ENCODE measurements around the gene APOM. TPM values are rescaled to one million over a fixed set of nuclear protein-coding genes. Genes with fewer than 3 reads are reported as not detected.

The APOM gene
- total RNA-seq, 1 donor from 2014 or later, result 2.6 TPM

DNA sequence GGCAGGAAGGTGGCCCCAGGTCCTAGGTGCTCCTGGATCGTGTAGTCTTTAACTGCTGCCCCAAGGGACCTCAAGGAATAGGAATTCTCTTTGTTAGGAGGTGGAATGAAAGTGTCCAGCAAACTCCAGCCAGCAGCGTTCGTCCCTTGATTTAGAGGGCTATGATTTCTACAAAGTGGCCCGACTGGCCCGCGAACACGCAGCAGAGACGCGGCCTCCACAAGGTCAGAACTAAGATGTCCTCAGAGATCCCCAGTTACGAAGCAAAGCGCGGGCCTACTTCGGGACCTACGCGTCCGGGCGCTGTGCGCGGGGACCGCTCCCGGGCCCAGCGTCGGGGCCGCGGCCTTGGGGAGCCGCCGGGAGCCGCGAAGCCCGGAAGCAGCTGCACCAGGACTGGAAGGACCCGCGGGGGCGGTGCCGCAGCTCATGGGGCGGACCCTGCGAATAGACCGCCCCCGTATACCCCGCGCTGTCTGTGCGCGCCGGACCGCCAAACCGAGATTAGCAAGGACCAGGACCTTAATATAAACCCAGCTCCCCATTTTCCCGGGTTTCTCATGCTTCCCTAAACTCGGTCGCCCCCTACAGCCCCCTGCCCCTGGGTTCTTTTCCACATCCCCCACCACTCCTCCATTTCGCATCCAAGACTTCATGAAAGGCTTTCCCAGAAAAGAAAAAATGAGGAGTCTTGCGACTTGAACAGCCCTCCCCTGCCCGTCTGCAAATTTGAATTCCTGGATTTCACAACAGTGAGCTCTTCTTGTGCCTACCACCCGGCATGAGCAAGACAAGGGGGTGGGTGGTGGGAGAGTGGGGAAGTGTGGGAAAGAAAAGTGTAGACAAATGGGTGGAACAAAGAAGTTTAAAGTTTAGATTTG lies 4.9 kb downstream of the APOM start, which contains the start of gene C6orf47:
Gene C6orf47, minus strand, starts transcription at position 398 of the 881 bp plus-strand sequence. CDS start 831 bp downstream, outside the sequence.
- peak; percentile 89 for ATAC-seq
- intact Hi-C loops (cut with DNase I), result no loop called here
- H3K4me1 ChIP-seq, result peaks cover 46% of the 10 kb centered on the region

DNA sequence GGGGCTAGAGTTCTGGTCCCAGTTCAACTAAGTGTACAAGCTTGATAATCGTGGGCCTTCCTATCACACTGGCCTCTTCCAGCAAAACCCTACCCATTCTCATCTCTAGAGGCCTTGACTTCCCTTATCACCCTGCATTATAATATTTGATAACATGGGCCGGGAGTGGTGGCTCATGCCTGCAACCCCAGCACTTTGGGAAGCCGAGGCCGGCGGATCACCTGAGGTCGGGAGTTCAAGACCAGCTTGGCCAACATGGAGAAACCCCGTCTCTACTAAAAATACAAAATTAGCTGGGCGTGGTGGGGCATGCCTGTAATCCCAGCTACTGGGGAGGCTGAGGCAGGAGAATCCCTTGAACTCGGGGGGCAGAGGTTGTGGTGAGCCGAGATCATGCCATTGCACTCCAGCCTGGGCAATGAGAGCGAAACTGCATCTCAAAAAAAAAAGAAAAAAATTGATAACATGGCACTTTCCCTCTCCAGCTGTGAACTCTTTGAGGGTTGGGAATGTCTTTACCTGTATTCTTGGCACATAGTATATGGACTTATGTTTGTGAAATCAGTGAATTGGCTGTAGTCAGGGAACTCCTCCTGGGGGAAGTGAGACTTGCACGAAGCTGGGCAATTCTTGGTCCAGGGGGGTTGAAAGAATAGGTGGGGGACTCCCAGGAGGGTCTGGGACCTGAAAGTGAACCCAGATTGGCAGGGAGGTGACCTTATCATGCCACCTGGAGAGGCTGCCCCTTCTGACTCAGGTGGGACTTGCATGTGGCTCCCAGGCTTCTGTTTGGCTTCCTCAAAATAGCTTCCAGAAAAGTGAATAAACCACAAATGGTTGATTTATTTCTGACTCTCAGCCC lies 5.8 kb downstream of the APOM start:
- no peak for ATAC-seq
- TF ChIP-seq, protein P1, sequence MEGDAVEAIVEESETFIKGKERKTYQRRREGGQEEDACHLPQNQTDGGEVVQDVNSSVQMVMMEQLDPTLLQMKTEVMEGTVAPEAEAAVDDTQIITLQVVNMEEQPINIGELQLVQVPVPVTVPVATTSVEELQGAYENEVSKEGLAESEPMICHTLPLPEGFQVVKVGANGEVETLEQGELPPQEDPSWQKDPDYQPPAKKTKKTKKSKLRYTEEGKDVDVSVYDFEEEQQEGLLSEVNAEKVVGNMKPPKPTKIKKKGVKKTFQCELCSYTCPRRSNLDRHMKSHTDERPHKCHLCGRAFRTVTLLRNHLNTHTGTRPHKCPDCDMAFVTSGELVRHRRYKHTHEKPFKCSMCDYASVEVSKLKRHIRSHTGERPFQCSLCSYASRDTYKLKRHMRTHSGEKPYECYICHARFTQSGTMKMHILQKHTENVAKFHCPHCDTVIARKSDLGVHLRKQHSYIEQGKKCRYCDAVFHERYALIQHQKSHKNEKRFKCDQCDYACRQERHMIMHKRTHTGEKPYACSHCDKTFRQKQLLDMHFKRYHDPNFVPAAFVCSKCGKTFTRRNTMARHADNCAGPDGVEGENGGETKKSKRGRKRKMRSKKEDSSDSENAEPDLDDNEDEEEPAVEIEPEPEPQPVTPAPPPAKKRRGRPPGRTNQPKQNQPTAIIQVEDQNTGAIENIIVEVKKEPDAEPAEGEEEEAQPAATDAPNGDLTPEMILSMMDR (IDR thresholded peaks at IDR 0.05), result no peak
- intact Hi-C loops (cut with DNase I), result no loop called here
- Histone ChIP-seq H3K27me3 (no peaks in the 10 kb centered on the region), H3K36me3 (peaks cover 31% of the 10 kb centered on the region), H3K27ac (peak overlapping the region; percentile 82), H3K4me1 (peaks cover 48% of the 10 kb centered on the region), H3K4me3 (peak overlapping the region; percentile 80), H3K9me3 (no peaks in the 10 kb centered on the region)
- DNase-seq, result no peak

More for the DNA sequence above, 4.9 kb downstream of the APOM start, which contains the start of gene C6orf47:
- TF ChIP-seq, protein P1 (IDR thresholded peaks at IDR 0.05), result no peak
- peak; percentile 95 for DNase-seq
- no peaks in the 10 kb centered on the region for H3K27me3 ChIP-seq
- peaks cover 40% of the 10 kb centered on the region for H3K36me3 ChIP-seq
- peak within 1 kb of the TSS; percentile 82 for H3K27ac ChIP-seq
- no peaks in the 10 kb centered on the region for H3K9me3 ChIP-seq
- peak within 1 kb of the TSS; percentile 80 for H3K4me3 ChIP-seq

DNA sequence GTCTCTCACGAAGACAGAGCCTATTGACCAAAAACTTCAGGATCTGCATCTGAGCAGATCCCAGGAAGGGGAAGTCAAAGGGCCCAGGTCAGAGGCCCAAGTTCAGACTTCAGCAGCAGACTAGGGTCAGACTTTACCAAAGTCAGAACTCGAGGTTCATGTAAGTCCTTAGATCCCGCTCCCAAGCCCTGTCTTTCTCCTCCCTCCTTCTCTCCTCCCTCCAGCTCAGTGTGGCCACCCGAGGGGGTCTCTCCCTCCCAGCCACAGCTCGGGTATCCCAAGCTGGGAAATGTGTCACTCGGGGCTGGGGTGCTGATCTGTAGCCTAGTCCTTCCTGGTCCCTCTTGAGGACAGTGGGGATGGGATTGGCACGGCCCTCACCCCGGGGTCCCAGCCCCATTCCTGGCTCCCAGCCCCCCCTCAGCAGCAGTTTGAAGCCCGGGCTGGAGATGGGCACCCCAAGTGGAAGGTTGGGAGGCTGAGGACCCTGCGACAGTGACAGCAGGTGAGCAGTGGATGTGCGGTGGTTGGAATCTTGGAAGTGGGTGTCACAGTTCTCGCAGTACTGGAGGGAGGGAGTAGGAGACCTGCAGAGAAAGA lies 6.5 kb downstream of the APOM start:
- Histone ChIP-seq H3K27me3 (no peaks in the 10 kb centered on the region), H3K4me1 (peaks cover 54% of the 10 kb centered on the region), H3K9me3 (no peaks in the 10 kb centered on the region), H3K36me3 (peaks cover 30% of the 10 kb centered on the region), H3K4me3 (no peak overlapping the region), H3K27ac (no peak overlapping the region)
- TF ChIP-seq, protein P1 (IDR thresholded peaks at IDR 0.05), result no peak
- ATAC-seq (no peak), DNase-seq (no peak)
- intact Hi-C loops (cut with DNase I), result no loop called here

DNA sequence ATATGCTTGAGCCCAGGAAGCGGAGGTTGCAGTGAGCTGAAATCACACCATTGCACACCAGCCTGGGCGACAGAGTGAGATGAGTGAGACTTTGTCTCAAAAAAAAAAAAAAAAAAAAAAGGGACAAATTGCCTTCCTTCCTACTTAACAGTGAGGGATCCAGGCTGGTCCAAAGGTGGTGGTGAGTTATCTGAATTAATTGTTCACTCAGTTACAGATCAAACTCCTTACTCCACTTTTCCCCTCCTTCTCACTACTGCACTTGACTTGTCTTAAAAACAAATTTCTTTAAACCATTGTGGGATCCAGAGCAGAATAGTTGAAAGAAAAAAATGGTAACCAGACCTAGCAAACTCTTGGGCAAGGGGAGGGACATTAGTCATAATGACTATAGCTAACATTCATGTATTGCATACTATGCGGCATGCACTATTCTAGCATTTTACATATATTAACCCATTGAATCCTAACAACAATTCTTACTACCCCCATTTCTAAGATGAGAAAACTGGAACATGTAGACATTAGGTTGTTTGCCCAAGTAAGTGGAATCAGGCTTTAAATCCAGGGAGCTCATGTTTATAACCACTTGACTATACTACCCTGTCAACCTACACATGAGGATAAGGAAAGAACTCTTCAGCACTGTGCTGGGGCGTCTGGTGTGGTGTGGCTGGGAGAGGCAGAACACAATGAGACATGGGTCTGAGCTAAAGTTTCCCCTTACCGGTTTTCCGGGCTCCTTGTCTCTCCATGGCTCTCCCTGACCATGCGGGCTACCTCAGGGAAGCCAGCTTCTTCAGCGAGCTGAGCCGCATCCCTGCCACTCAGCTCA lies 7.6 kb downstream of the APOM start:
- TF ChIP-seq, protein P1 (IDR thresholded peaks at IDR 0.05), result no peak
- H3K4me1 ChIP-seq, result peaks cover 47% of the 10 kb centered on the region
- peak overlapping the region; percentile 93 for H3K27ac ChIP-seq
- intact Hi-C loops (cut with DNase I), result no loop called here
- H3K9me3 ChIP-seq, result no peaks in the 10 kb centered on the region
- H3K4me3 ChIP-seq, result peak overlapping the region; percentile 63
- H3K36me3 ChIP-seq, result peaks cover 32% of the 10 kb centered on the region
- DNase-seq, result no peak
- no peak for ATAC-seq
- H3K27me3 ChIP-seq, result no peaks in the 10 kb centered on the region

All from upper lobe of right lung (tissue), 1 donor.